Erythroblast (primary cell): ENCODE results near the gene KLHDC2.

Source experiments
- GATA1 ChIP-seq: IDR thresholded peaks from 2 replicates; pipeline ENCODE4 v1.6.1; 2011; ENCODE audit warnings: low read depth, mild to moderate bottlenecking, control low read depth, low read length, moderate library complexity
- POLR2A ChIP-seq: IDR thresholded peaks from 2 replicates; pipeline ENCODE4 v1.6.1; 2011; ENCODE audit warnings: mild to moderate bottlenecking, low read length

GRCh38 chr14:49770212-49770817 lies 2.4 kb downstream of the KLHDC2 start:
- no peak for TF ChIP-seq POLR2A
- no peak for TF ChIP-seq GATA1
